OCI-LY7 (cell line): ENCODE results near the gene ATPAF1.

Experiments used
- EZH2phosphoT487 ChIP-seq: fragments of 200-600 bp; sonication (generic); IDR thresholded peaks from 2 replicates; pipeline ENCODE4 v1.6.1; 2018; ENCODE audit warnings: low read depth, borderline replicate concordance, mild to moderate bottlenecking, mixed run types, antibody characterized with exemption, low read length, moderate library complexity, mixed read lengths
- TF ChIP-seq, protein P1 (sequence below): fragments of 200-600 bp; sonication (generic); conservative IDR thresholded peaks from 2 replicates; pipeline ENCODE4 v1.5.1; 2014; ENCODE audit warnings: mild to moderate bottlenecking, antibody characterized with exemption, low read length, moderate library complexity, mixed read lengths

DNA sequence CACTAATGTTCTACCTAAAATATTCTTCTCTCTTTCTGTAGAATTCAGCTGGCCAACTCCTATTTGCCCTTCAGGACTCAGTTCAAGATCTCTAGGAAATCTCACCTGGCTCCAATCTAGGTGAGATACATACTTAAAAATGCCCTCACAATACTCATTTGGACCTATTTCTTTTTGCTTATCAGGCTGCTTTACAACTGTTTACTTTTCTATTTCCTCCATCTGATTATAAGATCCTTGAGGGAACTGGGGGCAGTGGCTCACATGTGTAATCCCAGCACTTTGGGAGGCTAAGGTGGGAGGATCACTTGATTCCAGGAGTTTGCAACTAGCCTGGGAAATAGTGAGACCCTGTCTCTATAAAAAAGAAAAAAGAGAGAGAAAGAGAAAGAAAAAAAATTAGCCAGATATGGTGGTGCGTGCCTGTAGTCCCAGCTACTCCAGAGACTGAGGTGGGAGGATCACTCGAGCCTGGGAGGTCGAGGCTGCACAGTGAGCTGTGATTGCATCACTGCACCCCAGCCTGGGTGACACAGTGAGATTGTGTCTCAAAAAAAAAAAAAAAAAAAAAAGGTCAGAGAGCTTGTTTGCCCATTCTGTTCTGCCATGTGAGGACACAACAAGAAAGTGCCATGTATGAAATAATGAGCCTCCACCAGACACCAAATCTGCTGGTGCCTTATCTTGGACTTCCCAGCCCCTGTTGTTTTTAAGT lies 35.9 kb upstream of the ATPAF1 start:
- TF ChIP-seq EZH2phosphoT487: no peak
- TF ChIP-seq, protein P1, sequence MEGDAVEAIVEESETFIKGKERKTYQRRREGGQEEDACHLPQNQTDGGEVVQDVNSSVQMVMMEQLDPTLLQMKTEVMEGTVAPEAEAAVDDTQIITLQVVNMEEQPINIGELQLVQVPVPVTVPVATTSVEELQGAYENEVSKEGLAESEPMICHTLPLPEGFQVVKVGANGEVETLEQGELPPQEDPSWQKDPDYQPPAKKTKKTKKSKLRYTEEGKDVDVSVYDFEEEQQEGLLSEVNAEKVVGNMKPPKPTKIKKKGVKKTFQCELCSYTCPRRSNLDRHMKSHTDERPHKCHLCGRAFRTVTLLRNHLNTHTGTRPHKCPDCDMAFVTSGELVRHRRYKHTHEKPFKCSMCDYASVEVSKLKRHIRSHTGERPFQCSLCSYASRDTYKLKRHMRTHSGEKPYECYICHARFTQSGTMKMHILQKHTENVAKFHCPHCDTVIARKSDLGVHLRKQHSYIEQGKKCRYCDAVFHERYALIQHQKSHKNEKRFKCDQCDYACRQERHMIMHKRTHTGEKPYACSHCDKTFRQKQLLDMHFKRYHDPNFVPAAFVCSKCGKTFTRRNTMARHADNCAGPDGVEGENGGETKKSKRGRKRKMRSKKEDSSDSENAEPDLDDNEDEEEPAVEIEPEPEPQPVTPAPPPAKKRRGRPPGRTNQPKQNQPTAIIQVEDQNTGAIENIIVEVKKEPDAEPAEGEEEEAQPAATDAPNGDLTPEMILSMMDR: no peak
